Mucosa of rectum (tissue), 2 donors: Measurements from ENCODE around the gene SLC22A24.
"Not testable (repeated sequence)": the region's sequence is repeated elsewhere in the genome, so short reads cannot be mapped to it uniquely, and the experiment has no call there.

Experiments used
- H3K27ac ChIP-seq, 2 donors: one replicate each; pipeline ENCODE4 v1.7.0; 2013; ENCODE audit warnings: inconsistent platforms in 2 of 2, low read depth in 2 of 2, low read length in 2 of 2
- H3K27me3 ChIP-seq, 2 donors: one replicate each; pipeline ENCODE4 v1.7.0; 2013; ENCODE audit warnings: low read length in 2 of 2; ENCODE audit not compliant: control insufficient read depth in 2 of 2, insufficient read depth in 2 of 2
- H3K36me3 ChIP-seq, 2 donors: one replicate each; pipeline ENCODE4 v1.7.0; 2013; ENCODE audit warnings: low read length in 2 of 2; ENCODE audit not compliant: control insufficient read depth in 2 of 2, insufficient read depth in 2 of 2
- H3K4me1 ChIP-seq, 2 donors: one replicate each; pipeline ENCODE4 v1.7.0; 2013; ENCODE audit warnings: low read length in 2 of 2, mild to moderate bottlenecking in 1 of 2; ENCODE audit not compliant: control insufficient read depth in 2 of 2, insufficient read depth in 2 of 2
- H3K4me3 ChIP-seq, 2 donors: one replicate each; pipeline ENCODE4 v1.7.0; 2013; ENCODE audit warnings: low read length in 2 of 2
- H3K9ac ChIP-seq, 2 donors: one replicate each; pipeline ENCODE4 v1.7.0; 2013; ENCODE audit warnings: low read length in 2 of 2, low read depth in 1 of 2, mild to moderate bottlenecking in 1 of 2
- H3K9me3 ChIP-seq, 2 donors: one replicate each; pipeline ENCODE4 v1.7.0; 2013; ENCODE audit warnings: low read length in 2 of 2; ENCODE audit not compliant: control insufficient read depth in 2 of 2
- donor health status: healthy.
- donor health status: Normal muscosa, but diverticular disease.

The SLC22A24 gene

GRCh38 chr11:63080682-63081081 is 63.3 kb downstream of the SLC22A24 start:
- Histone ChIP-seq H3K36me3 (no peaks in the 10 kb centered on the region), H3K9me3 (no peaks in the 10 kb centered on the region), H3K27ac (no peak overlapping the region), H3K27me3 (no peaks in the 10 kb centered on the region), H3K4me3 (no peak overlapping the region), H3K9ac (no peak overlapping the region), H3K4me1 (no peaks in the 10 kb centered on the region)

GRCh38 chr11:63046203-63046602 is 97.8 kb downstream of the SLC22A24 start:
- not testable (repeated sequence) for H3K27ac ChIP-seq, H3K36me3 ChIP-seq, H3K9me3 ChIP-seq, H3K9ac ChIP-seq, H3K4me3 ChIP-seq, H3K27me3 ChIP-seq, H3K4me1 ChIP-seq

GRCh38 chr11:63042596-63042995 is 101.4 kb downstream of the SLC22A24 start:
- Histone ChIP-seq H3K27me3 (no peaks in the 10 kb centered on the region), H3K4me1 (no peaks in the 10 kb centered on the region), H3K9me3 (no peaks in the 10 kb centered on the region), H3K4me3 (no peak overlapping the region), H3K27ac (no peak overlapping the region), H3K36me3 (no peaks in the 10 kb centered on the region), H3K9ac (no peak overlapping the region)

- H3K4me3 ChIP-seq: no peak overlapping the region
- no peak overlapping the region for H3K9ac ChIP-seq
- H3K36me3 ChIP-seq: no peaks in the 10 kb centered on the region
- peaks cover 2 to 4% of the 10 kb centered on the region in 2 donors for H3K4me1 ChIP-seq
- H3K27me3 ChIP-seq: peaks cover 0 to 7% of the 10 kb centered on the region in 2 donors
- no peak overlapping the region for H3K27ac ChIP-seq
- no peaks in the 10 kb centered on the region for H3K9me3 ChIP-seq
Measured at GRCh38 chr11:63032457-63032856, 111.6 kb downstream of the SLC22A24 start.
